GM23338 (cell line): Measurements from ENCODE around the gene KNTC1. TPM values are rescaled to one million over a fixed set of nuclear protein-coding genes. Genes with fewer than 3 reads are reported as not detected.
"Not testable (repeated sequence)": the region's sequence is repeated elsewhere in the genome, so short reads cannot be mapped to it uniquely, and the experiment has no call there.

Experiments used
- ATAC-seq: fragments of 200-7000 bp; cut with Tn5 transposase; 3 replicates; pipeline ENCODE4 v1.9.1; 2020
- DNase-seq: peaks from one replicate; pipeline ENCODE4 v3.0.0-alpha.2; 2015; ENCODE audit warnings: low spot score
- H2AFZ ChIP-seq: fragments of 200-600 bp; sonication (generic); 2 replicates; pipeline ENCODE4 v1.8.0; 2016; ENCODE audit warnings: antibody characterized with exemption, mild to moderate bottlenecking, moderate library complexity
- H3F3A ChIP-seq: fragments of 200-600 bp; sonication (generic); replicated peaks from 2 replicates; pipeline ENCODE4 v1.8.0; 2017; ENCODE audit warnings: antibody characterized with exemption, mixed run types, low read depth
- H3K27ac ChIP-seq: fragments of 200-600 bp; sonication (generic); 2 replicates; pipeline ENCODE4 v1.6.1; 2016; ENCODE audit warnings: low read depth
- H3K27me3 ChIP-seq: fragments of 200-600 bp; sonication (generic); 2 replicates; pipeline ENCODE4 v1.8.0; 2016; ENCODE audit warnings: mild to moderate bottlenecking, mixed run types, moderate library complexity; ENCODE audit not compliant: insufficient read depth
- H3K36me3 ChIP-seq: fragments of 200-600 bp; sonication (generic); 2 replicates; pipeline ENCODE4 v1.8.0; 2016; ENCODE audit warnings: mild to moderate bottlenecking; ENCODE audit not compliant: insufficient read depth
- H3K4me1 ChIP-seq: fragments of 200-600 bp; sonication (generic); 2 replicates; pipeline ENCODE4 v1.8.0; 2016; ENCODE audit warnings: mild to moderate bottlenecking, moderate library complexity; ENCODE audit not compliant: insufficient read depth
- H3K4me2 ChIP-seq: fragments of 200-600 bp; sonication (generic); 2 replicates; pipeline ENCODE4 v1.7.1; 2017; ENCODE audit warnings: mixed run types
- H3K4me3 ChIP-seq: fragments of 200-600 bp; sonication (generic); 2 replicates; pipeline ENCODE4 v1.6.1; 2016; ENCODE audit warnings: mixed run types
- H3K79me2 ChIP-seq: fragments of 200-600 bp; sonication (generic); replicated peaks from 2 replicates; pipeline ENCODE4 v1.8.0; 2017; ENCODE audit warnings: mild to moderate bottlenecking; ENCODE audit not compliant: insufficient read depth
- H3K9me2 ChIP-seq: fragments of 200-600 bp; sonication (generic); 2 replicates; pipeline ENCODE4 v1.8.0; 2017; ENCODE audit not compliant: insufficient read depth
- H4K20me1 ChIP-seq: fragments of 200-600 bp; sonication (generic); replicated peaks from 2 replicates; pipeline ENCODE4 v1.8.0; 2017; ENCODE audit warnings: mild to moderate bottlenecking; ENCODE audit not compliant: insufficient read depth
- H3K27ac Mint-ChIP-seq: 2 replicates; pipeline ENCODE4 v1.8.0; 2020; ENCODE audit warnings: inconsistent platforms, mild to moderate bottlenecking, moderate library complexity, mixed read lengths
- H3K27me3 Mint-ChIP-seq: 3 replicates; pipeline ENCODE4 v1.8.0; 2022; ENCODE audit warnings: low read depth, mild to moderate bottlenecking, moderate library complexity, mixed read lengths, inconsistent platforms; ENCODE audit not compliant: insufficient read depth, poor library complexity
- H3K36me3 Mint-ChIP-seq: 3 replicates; pipeline ENCODE4 v1.8.0; 2021; ENCODE audit warnings: low read depth, mild to moderate bottlenecking, inconsistent platforms, moderate library complexity, mixed read lengths
- H3K4me1 Mint-ChIP-seq: 3 replicates; pipeline ENCODE4 v1.8.0; 2020; ENCODE audit warnings: mild to moderate bottlenecking, inconsistent platforms, mixed read lengths
- H3K4me3 Mint-ChIP-seq: 3 replicates; pipeline ENCODE4 v1.8.0; 2021; ENCODE audit warnings: moderate library complexity, mild to moderate bottlenecking, inconsistent platforms, mixed read lengths
- H3K9me3 Mint-ChIP-seq: 3 replicates; pipeline ENCODE4 v1.8.0; 2020; ENCODE audit warnings: moderate library complexity, mild to moderate bottlenecking, inconsistent platforms, mixed read lengths
- POLR2AphosphoS5 ChIP-seq: IDR thresholded peaks from 2 replicates; pipeline ENCODE4 v1.6.1; 2016; ENCODE audit warnings: antibody characterized with exemption, low read depth
- ZNF114 ChIP-seq: fragments of 250-450 bp; sonication (Bioruptor Pico); IDR thresholded peaks from 2 replicates; pipeline ENCODE4 v1.5.0; 2020; ENCODE audit warnings: mild to moderate bottlenecking, moderate library complexity
- ZNF331 ChIP-seq: fragments of 250-450 bp; sonication (Bioruptor Pico); IDR thresholded peaks from 2 replicates; pipeline ENCODE4 v1.5.0; 2020; ENCODE audit warnings: low read depth, mild to moderate bottlenecking, moderate library complexity
- polyA plus RNA-seq: library from polyadenylated mRNA; unstranded; fragments of >200 nt; fragmentation: Nextera tagmentation; extraction: Ambion mirVana; gene quantifications from 2 replicates; pipeline ENCODE4 v1.2.1, GENCODE V29; 2016
- total RNA-seq: library from RNA; depleted of rRNA; stranded (reverse); fragments of >200 nt; shearing (Covaris generic); gene quantifications from 2 replicates; pipeline ENCODE4 v1.2.3, GENCODE V29; 2014
- TF ChIP-seq, protein P1 (sequence below): IDR thresholded peaks from one replicate; pipeline ENCODE4 v1.6.1; 2018; ENCODE audit warnings: antibody characterized with exemption; ENCODE audit not compliant: unreplicated experiment
- TF ChIP-seq, protein P2 (sequence below), 2 experiments: fragments of 200-600 bp in 1 of 2; sonication (generic) in 1 of 2; conservative IDR thresholded peaks; 2 replicates each; pipeline versions ENCODE4 v1.5.1 to v1.6.1; 2016 to 2017; ENCODE audit warnings: antibody characterized with exemption in 2 of 2, low read depth in 2 of 2, mild to moderate bottlenecking in 2 of 2, moderate library complexity in 1 of 2
- TF ChIP-seq, protein P3 (sequence below): IDR thresholded peaks from 2 replicates; pipeline ENCODE4 v1.6.1; 2016; ENCODE audit warnings: antibody characterized with exemption

The KNTC1 gene
- total and polyA plus RNA-seq, 2 experiments from 2014 or later = 55.2 to 98.0 TPM

DNA sequence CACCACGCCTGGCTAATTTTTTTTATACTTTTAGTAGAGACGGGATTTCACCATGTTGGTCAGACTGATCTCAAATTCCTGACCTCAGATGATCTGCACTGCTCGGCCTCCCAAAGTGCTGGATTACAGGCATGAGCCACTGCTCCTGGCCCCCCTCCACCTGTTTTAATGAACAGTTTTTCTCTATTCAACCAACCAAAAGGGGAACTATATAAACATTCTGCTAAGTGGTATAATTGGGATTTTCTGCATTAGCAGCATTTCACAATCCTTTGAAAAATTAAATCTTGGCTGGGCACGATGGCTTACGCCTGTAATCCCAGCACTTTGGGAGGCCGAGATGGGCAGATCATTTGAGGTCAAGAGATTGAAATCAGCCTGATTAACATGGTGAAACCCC, 44.8 kb downstream of the KNTC1 start:
- Mint-ChIP-seq H3K4me3 (no peak overlapping the region), H3K4me1 (no peaks in the 10 kb centered on the region), H3K9me3 (no peaks in the 10 kb centered on the region), H3K27me3 (peaks cover 3% of the 10 kb centered on the region), H3K36me3 (peaks cover 72% of the 10 kb centered on the region), H3K27ac (no peak overlapping the region)
- TF ChIP-seq, protein P1, sequence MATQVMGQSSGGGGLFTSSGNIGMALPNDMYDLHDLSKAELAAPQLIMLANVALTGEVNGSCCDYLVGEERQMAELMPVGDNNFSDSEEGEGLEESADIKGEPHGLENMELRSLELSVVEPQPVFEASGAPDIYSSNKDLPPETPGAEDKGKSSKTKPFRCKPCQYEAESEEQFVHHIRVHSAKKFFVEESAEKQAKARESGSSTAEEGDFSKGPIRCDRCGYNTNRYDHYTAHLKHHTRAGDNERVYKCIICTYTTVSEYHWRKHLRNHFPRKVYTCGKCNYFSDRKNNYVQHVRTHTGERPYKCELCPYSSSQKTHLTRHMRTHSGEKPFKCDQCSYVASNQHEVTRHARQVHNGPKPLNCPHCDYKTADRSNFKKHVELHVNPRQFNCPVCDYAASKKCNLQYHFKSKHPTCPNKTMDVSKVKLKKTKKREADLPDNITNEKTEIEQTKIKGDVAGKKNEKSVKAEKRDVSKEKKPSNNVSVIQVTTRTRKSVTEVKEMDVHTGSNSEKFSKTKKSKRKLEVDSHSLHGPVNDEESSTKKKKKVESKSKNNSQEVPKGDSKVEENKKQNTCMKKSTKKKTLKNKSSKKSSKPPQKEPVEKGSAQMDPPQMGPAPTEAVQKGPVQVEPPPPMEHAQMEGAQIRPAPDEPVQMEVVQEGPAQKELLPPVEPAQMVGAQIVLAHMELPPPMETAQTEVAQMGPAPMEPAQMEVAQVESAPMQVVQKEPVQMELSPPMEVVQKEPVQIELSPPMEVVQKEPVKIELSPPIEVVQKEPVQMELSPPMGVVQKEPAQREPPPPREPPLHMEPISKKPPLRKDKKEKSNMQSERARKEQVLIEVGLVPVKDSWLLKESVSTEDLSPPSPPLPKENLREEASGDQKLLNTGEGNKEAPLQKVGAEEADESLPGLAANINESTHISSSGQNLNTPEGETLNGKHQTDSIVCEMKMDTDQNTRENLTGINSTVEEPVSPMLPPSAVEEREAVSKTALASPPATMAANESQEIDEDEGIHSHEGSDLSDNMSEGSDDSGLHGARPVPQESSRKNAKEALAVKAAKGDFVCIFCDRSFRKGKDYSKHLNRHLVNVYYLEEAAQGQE = no peak
- TF ChIP-seq, protein P2, sequence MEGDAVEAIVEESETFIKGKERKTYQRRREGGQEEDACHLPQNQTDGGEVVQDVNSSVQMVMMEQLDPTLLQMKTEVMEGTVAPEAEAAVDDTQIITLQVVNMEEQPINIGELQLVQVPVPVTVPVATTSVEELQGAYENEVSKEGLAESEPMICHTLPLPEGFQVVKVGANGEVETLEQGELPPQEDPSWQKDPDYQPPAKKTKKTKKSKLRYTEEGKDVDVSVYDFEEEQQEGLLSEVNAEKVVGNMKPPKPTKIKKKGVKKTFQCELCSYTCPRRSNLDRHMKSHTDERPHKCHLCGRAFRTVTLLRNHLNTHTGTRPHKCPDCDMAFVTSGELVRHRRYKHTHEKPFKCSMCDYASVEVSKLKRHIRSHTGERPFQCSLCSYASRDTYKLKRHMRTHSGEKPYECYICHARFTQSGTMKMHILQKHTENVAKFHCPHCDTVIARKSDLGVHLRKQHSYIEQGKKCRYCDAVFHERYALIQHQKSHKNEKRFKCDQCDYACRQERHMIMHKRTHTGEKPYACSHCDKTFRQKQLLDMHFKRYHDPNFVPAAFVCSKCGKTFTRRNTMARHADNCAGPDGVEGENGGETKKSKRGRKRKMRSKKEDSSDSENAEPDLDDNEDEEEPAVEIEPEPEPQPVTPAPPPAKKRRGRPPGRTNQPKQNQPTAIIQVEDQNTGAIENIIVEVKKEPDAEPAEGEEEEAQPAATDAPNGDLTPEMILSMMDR (conservative IDR thresholded peaks at IDR 0.05; ENCODE audit: low read depth in 2 of 2) = no peak
- Histone ChIP-seq H3K4me2 (no peak overlapping the region), H3K79me2 (no peaks in the 10 kb centered on the region), H2AFZ (no peak overlapping the region), H3K27me3 (no peaks in the 10 kb centered on the region), H3K4me3 (no peak overlapping the region), H4K20me1 (peaks cover 5% of the 10 kb centered on the region; the same call in 1 of the 2 replicates), H3K4me1 (no peaks in the 10 kb centered on the region), H3K9me2 (no peaks in the 10 kb centered on the region), H3K27ac (no peak overlapping the region), H3K36me3 (peaks cover 58% of the 10 kb centered on the region), H3F3A (no peaks in the 10 kb centered on the region)
- ATAC-seq = no peak
- no peak for DNase-seq

GRCh38 chr12:122583294-122583693, 56.2 kb downstream of the KNTC1 start:
- not testable (repeated sequence) for H3K79me2 ChIP-seq, H3K9me3 Mint-ChIP-seq, H3K27ac ChIP-seq, H3K4me3 ChIP-seq, H3K27ac Mint-ChIP-seq, H3K4me2 ChIP-seq, H3K4me1 Mint-ChIP-seq, H4K20me1 ChIP-seq, H3K27me3 ChIP-seq, H2AFZ ChIP-seq, H3K27me3 Mint-ChIP-seq, H3K9me2 ChIP-seq, ATAC-seq, H3F3A ChIP-seq, H3K4me1 ChIP-seq, DNase-seq, H3K4me3 Mint-ChIP-seq
- H3K36me3 ChIP-seq = peaks cover 39% of the 10 kb centered on the region
- H3K36me3 Mint-ChIP-seq = peaks cover 81% of the 10 kb centered on the region

GRCh38 chr12:122584177-122584863, 57.3 kb downstream of the KNTC1 start:
- no peak overlapping the region for H3K27ac ChIP-seq
- peaks cover 45% of the 10 kb centered on the region for H3K36me3 ChIP-seq
- no peaks in the 10 kb centered on the region for H3K4me1 Mint-ChIP-seq
- TF ChIP-seq ZNF331 (CRISPR knock-in tag) (no peak), ZNF114 (CRISPR knock-in tag) (no peak), POLR2AphosphoS5 (no peak)
- TF ChIP-seq, protein P3, sequence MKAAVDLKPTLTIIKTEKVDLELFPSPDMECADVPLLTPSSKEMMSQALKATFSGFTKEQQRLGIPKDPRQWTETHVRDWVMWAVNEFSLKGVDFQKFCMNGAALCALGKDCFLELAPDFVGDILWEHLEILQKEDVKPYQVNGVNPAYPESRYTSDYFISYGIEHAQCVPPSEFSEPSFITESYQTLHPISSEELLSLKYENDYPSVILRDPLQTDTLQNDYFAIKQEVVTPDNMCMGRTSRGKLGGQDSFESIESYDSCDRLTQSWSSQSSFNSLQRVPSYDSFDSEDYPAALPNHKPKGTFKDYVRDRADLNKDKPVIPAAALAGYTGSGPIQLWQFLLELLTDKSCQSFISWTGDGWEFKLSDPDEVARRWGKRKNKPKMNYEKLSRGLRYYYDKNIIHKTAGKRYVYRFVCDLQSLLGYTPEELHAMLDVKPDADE = no peak
- TF ChIP-seq, protein P2 (conservative IDR thresholded peaks at IDR 0.05; ENCODE audit: low read depth in 2 of 2) = no peak

More at GRCh38 chr12:122584177-122584863, 57.3 kb downstream of the KNTC1 start:
- no peaks in the 10 kb centered on the region for H3K4me1 ChIP-seq
- no peaks in the 10 kb centered on the region for H4K20me1 ChIP-seq
- Mint-ChIP-seq H3K27ac (no peak overlapping the region), H3K9me3 (no peaks in the 10 kb centered on the region), H3K4me3 (no peak overlapping the region), H3K27me3 (no peaks in the 10 kb centered on the region), H3K36me3 (peaks cover 76% of the 10 kb centered on the region)
- no peak overlapping the region for H2AFZ ChIP-seq
- no peak overlapping the region for H3K4me3 ChIP-seq
- no peaks in the 10 kb centered on the region for H3K79me2 ChIP-seq
- H3K9me2 ChIP-seq = no peaks in the 10 kb centered on the region
- no peaks in the 10 kb centered on the region for H3K27me3 ChIP-seq
- DNase-seq = no peak
- H3K4me2 ChIP-seq = no peak overlapping the region
- ATAC-seq = no peak
- no peaks in the 10 kb centered on the region for H3F3A ChIP-seq
